Measurements from ENCODE around the gene PABPN1. TPM values are rescaled to one million over a fixed set of nuclear protein-coding genes. Genes with fewer than 3 reads are reported as not detected.

Gene PABPN1
- total and polyA plus RNA-seq, 2 of the 13 experiments (the other 11 are each of a cell fraction or from before 2014, with no cell fraction given) = 233 to 524 TPM

DNA sequence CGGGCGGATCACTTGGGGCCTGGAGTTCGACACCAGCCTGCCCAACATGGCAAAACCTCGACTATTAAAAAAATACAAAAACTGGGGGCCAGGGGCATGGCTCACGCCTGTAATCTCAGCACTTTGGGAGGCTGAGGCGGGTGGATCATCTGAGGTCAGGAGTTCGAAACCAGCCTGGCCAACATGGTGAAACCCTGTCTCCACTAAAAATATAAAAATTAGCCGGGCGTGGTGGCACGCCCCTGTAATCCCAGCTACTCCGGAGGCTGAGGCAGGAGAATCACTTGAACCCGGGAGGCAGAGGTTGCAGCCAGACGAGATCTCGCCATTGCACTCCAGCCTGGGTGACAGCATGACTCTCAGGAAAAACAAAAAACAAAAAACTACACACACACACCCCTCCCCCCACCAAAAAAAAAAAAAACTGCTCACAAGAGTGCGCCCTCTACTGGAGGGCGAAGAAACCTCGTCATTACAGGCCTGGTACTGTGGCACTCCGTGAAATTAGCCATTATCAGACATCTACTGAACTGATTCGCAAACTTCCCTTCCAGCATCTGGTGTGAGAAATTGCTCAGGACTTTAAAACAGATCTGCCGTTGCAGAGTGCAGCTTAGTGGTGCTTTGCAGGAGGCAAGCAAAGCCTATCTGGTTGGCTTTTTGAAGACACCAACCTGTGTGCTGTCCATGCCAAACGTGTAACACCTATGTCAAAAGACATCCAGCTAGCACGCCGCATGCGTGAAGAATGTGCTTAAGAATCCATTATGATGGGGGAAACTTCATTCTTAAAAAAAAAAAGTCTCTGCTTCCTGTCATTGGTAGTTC, 26.3 kb upstream of the PABPN1 start (continued):
- TF ChIP-seq, protein P1, sequence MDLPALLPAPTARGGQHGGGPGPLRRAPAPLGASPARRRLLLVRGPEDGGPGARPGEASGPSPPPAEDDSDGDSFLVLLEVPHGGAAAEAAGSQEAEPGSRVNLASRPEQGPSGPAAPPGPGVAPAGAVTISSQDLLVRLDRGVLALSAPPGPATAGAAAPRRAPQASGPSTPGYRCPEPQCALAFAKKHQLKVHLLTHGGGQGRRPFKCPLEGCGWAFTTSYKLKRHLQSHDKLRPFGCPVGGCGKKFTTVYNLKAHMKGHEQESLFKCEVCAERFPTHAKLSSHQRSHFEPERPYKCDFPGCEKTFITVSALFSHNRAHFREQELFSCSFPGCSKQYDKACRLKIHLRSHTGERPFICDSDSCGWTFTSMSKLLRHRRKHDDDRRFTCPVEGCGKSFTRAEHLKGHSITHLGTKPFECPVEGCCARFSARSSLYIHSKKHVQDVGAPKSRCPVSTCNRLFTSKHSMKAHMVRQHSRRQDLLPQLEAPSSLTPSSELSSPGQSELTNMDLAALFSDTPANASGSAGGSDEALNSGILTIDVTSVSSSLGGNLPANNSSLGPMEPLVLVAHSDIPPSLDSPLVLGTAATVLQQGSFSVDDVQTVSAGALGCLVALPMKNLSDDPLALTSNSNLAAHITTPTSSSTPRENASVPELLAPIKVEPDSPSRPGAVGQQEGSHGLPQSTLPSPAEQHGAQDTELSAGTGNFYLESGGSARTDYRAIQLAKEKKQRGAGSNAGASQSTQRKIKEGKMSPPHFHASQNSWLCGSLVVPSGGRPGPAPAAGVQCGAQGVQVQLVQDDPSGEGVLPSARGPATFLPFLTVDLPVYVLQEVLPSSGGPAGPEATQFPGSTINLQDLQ (CRISPR knock-in tag; IDR thresholded peaks at IDR 0.05) = no peak
- TF ChIP-seq, protein P2, sequence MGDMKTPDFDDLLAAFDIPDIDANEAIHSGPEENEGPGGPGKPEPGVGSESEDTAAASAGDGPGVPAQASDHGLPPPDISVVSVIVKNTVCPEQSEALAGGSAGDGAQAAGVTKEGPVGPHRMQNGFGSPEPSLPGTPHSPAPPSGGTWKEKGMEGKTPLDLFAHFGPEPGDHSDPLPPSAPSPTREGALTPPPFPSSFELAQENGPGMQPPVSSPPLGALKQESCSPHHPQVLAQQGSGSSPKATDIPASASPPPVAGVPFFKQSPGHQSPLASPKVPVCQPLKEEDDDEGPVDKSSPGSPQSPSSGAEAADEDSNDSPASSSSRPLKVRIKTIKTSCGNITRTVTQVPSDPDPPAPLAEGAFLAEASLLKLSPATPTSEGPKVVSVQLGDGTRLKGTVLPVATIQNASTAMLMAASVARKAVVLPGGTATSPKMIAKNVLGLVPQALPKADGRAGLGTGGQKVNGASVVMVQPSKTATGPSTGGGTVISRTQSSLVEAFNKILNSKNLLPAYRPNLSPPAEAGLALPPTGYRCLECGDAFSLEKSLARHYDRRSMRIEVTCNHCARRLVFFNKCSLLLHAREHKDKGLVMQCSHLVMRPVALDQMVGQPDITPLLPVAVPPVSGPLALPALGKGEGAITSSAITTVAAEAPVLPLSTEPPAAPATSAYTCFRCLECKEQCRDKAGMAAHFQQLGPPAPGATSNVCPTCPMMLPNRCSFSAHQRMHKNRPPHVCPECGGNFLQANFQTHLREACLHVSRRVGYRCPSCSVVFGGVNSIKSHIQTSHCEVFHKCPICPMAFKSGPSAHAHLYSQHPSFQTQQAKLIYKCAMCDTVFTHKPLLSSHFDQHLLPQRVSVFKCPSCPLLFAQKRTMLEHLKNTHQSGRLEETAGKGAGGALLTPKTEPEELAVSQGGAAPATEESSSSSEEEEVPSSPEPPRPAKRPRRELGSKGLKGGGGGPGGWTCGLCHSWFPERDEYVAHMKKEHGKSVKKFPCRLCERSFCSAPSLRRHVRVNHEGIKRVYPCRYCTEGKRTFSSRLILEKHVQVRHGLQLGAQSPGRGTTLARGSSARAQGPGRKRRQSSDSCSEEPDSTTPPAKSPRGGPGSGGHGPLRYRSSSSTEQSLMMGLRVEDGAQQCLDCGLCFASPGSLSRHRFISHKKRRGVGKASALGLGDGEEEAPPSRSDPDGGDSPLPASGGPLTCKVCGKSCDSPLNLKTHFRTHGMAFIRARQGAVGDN (CRISPR knock-in tag; IDR thresholded peaks at IDR 0.05) = peak; percentile 31; the same call in 1 of the 2 replicates
- TF ChIP-seq ZNF546 (CRISPR knock-in tag; conservative IDR thresholded peaks at IDR 0.05) (no peak), ZNF501 (CRISPR knock-in tag; IDR thresholded peaks at IDR 0.05) (0 out of 2 replicates have a peak, but pooled peaks have one; percentile 43), FLYWCH1 (CRISPR knock-in tag; IDR thresholded peaks at IDR 0.05) (no peak), MAFF (IDR thresholded peaks at IDR 0.05; ENCODE audit: low read depth, low read length) (no peak), HOXA3 (CRISPR knock-in tag; IDR thresholded peaks at IDR 0.05) (peak; percentile 46; the same call in 1 of the 2 replicates), CENPT (CRISPR knock-in tag; IDR thresholded peaks at IDR 0.05; ENCODE audit: low read depth) (no peak), ZNF264 (CRISPR knock-in tag; IDR thresholded peaks at IDR 0.05) (peak; percentile 68; the same call in 1 of the 2 replicates), ZNF816 (CRISPR knock-in tag; IDR thresholded peaks at IDR 0.05; ENCODE audit: borderline replicate concordance) (0 out of 2 replicates have a peak, but pooled peaks have one; percentile 38), U2AF1 (optimal IDR thresholded peaks at IDR 0.05; ENCODE audit: low read depth, low read length) (no peak), SAFB2 (CRISPR knock-in tag; IDR thresholded peaks at IDR 0.05; ENCODE audit: borderline replicate concordance, low read depth) (0 out of 2 replicates have a peak, but pooled peaks have one; percentile 44), SNRNP70 (IDR thresholded peaks at IDR 0.05; ENCODE audit: low read depth, low read length) (no peak)
- TF ChIP-seq, protein P3, sequence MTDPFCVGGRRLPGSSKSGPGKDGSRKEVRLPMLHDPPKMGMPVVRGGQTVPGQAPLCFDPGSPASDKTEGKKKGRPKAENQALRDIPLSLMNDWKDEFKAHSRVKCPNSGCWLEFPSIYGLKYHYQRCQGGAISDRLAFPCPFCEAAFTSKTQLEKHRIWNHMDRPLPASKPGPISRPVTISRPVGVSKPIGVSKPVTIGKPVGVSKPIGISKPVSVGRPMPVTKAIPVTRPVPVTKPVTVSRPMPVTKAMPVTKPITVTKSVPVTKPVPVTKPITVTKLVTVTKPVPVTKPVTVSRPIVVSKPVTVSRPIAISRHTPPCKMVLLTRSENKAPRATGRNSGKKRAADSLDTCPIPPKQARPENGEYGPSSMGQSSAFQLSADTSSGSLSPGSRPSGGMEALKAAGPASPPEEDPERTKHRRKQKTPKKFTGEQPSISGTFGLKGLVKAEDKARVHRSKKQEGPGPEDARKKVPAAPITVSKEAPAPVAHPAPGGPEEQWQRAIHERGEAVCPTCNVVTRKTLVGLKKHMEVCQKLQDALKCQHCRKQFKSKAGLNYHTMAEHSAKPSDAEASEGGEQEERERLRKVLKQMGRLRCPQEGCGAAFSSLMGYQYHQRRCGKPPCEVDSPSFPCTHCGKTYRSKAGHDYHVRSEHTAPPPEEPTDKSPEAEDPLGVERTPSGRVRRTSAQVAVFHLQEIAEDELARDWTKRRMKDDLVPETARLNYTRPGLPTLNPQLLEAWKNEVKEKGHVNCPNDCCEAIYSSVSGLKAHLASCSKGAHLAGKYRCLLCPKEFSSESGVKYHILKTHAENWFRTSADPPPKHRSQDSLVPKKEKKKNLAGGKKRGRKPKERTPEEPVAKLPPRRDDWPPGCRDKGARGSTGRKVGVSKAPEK (CRISPR knock-in tag; IDR thresholded peaks at IDR 0.05; ENCODE audit: borderline replicate concordance) = no peak
- TF ChIP-seq, protein P4, sequence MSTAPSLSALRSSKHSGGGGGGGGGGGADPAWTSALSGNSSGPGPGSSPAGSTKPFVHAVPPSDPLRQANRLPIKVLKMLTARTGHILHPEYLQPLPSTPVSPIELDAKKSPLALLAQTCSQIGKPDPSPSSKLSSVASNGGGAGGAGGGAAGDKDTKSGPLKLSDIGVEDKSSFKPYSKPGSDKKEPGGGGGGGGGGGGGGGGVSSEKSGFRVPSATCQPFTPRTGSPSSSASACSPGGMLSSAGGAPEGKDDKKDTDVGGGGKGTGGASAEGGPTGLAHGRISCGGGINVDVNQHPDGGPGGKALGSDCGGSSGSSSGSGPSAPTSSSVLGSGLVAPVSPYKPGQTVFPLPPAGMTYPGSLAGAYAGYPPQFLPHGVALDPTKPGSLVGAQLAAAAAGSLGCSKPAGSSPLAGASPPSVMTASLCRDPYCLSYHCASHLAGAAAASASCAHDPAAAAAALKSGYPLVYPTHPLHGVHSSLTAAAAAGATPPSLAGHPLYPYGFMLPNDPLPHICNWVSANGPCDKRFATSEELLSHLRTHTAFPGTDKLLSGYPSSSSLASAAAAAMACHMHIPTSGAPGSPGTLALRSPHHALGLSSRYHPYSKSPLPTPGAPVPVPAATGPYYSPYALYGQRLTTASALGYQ (CRISPR knock-in tag; IDR thresholded peaks at IDR 0.05) = peak; percentile 77; the same call in 1 of the 2 replicates
